Lower leg skin (tissue), 4 donors: Measurements from ENCODE around the gene PYCARD. TPM values are rescaled to one million over a fixed set of nuclear protein-coding genes. Genes with fewer than 3 reads are reported as not detected.

Experiments used
- DNase-seq, 2 donors: peaks; one replicate each; pipeline ENCODE4 v3.0.0-alpha.2; 2019; ENCODE audit warnings: low spot score in 2 of 2
- H3K4me3 ChIP-seq: fragments of 200-600 bp; sonication (generic); 2 replicates; pipeline ENCODE4 v1.5.1; 2017; ENCODE audit warnings: mild to moderate bottlenecking, low read depth; ENCODE audit not compliant: poor library complexity, severe bottlenecking
- POLR2A ChIP-seq, 2 donors: fragments of 450-650 bp; IDR thresholded peaks; one replicate each; pipeline ENCODE4 v1.6.1; 2016 to 2017; ENCODE audit warnings: antibody characterized with exemption in 2 of 2, mild to moderate bottlenecking in 1 of 2, moderate library complexity in 1 of 2
- WGBS, 2 donors: methylation state at CpG; one replicate each; pipeline ENCODE4 v1.1.5; 2018; 5-methylcytosine and 5-hydroxymethylcytosine counted together
- intact Hi-C: fragments of 100-400 bp; cut with DNase I; formaldehyde crosslinking; loops from one replicate; pipeline ENCODE4 v1.15.0; 2023; ENCODE audit warnings: low total_unique reads
- total RNA-seq, 4 donors: library from RNA; depleted of rRNA; stranded (reverse); fragments of >200 nt; gene quantifications; one replicate each; pipeline ENCODE4 v1.1.0, GENCODE V29; 2016
- TF ChIP-seq, protein P1 (sequence below), 3 donors: fragments of 450-650 bp; IDR thresholded peaks; one replicate each; pipeline ENCODE4 v1.5.1; 2016; ENCODE audit warnings: antibody characterized with exemption in 3 of 3, mild to moderate bottlenecking in 3 of 3, moderate library complexity in 2 of 3

Gene PYCARD
- total RNA-seq, 4 donors from 2014 or later = 87.5 to 140 (median 122) TPM

DNA sequence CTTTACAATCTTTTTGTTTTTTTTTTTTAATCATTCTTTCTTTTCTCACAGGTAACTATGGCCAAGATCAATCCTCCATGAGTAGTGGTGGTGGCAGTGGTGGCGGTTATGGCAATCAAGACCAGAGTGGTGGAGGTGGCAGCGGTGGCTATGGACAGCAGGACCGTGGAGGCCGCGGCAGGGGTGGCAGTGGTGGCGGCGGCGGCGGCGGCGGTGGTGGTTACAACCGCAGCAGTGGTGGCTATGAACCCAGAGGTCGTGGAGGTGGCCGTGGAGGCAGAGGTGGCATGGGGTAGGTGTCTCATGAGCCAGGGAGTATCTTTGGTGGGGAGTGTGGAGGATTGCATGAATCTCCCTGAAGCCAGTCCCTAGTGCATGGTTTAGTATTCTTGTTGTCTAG lies 17.7 kb downstream of the PYCARD start:
- 91 to 95% methylated on average over 14 of the region's 14 CpGs for WGBS, 2 donors
- no peak for DNase-seq
- intact Hi-C loops = no loop called here
- H3K4me3 ChIP-seq = no peak overlapping the region
- TF ChIP-seq, protein P1, sequence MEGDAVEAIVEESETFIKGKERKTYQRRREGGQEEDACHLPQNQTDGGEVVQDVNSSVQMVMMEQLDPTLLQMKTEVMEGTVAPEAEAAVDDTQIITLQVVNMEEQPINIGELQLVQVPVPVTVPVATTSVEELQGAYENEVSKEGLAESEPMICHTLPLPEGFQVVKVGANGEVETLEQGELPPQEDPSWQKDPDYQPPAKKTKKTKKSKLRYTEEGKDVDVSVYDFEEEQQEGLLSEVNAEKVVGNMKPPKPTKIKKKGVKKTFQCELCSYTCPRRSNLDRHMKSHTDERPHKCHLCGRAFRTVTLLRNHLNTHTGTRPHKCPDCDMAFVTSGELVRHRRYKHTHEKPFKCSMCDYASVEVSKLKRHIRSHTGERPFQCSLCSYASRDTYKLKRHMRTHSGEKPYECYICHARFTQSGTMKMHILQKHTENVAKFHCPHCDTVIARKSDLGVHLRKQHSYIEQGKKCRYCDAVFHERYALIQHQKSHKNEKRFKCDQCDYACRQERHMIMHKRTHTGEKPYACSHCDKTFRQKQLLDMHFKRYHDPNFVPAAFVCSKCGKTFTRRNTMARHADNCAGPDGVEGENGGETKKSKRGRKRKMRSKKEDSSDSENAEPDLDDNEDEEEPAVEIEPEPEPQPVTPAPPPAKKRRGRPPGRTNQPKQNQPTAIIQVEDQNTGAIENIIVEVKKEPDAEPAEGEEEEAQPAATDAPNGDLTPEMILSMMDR (IDR thresholded peaks at IDR 0.05) = no peak
- TF ChIP-seq POLR2A (IDR thresholded peaks at IDR 0.05) = no peak

DNA sequence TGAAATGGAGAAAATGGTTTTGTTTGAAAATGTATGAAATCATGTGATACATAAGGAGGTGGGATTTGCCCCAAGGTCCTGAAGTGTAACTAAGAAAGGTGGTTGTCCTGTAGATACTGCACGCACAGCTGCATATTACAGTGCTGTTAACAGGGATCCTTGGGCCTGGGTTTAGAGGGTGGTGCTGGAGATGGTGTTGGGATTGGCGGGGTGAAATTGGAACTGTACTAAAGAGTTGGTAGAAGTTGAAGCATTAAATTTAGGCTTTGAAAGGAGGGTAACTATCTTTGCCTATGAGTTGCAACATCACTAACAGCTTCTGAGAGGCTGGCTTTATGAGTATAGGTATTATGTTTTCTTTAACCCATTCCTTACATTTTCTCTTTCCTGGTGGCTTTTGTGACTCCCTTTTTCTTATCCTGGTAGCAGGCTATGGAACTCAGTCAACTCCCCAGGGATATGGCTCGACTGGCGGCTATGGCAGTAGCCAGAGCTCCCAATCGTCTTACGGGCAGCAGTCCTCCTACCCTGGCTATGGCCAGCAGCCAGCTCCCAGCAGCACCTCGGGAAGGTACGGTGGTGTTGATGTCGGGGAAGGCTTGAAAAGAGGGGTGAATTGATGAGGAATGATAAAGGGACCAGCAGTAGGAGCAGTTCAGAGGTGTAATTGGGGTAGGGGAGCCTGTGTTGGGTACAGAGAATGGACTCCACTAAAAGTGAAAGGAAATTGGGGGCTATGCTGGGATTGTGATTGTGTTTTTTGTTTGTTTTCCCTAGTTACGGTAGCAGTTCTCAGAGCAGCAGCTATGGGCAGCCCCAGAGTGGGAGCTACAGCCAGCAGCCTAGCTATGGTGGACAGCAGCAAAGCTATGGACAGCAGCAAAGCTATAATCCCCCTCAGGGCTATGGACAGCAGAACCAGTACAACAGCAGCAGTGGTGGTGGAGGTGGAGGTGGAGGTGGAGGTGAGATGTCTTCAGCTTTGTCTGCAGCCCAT lies 18.8 kb downstream of the PYCARD start:
- no peak for DNase-seq
- WGBS, 2 donors = 71 to 77% methylated on average over 10 of the region's 10 CpGs
- intact Hi-C loops = no loop called here
- TF ChIP-seq, protein P1 (IDR thresholded peaks at IDR 0.05) = no peak
- no peak for TF ChIP-seq POLR2A (IDR thresholded peaks at IDR 0.05)
- H3K4me3 ChIP-seq = no peak overlapping the region

DNA sequence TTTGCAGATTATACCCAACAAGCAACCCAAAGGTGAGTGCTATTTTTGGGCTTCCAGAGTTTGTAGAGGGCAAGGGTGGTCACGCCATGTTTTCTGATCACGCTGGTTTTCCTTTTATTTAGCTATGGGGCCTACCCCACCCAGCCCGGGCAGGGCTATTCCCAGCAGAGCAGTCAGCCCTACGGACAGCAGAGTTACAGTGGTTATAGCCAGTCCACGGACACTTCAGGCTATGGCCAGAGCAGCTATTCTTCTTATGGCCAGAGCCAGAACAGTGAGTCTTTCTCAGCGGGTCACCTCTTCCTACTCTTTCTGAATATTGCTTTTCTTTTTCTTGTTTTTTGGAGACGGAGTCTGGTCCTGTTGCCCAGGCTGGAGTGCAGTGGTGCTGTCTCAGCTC lies 20.2 kb downstream of the PYCARD start:
- TF ChIP-seq POLR2A (IDR thresholded peaks at IDR 0.05) = no peak
- TF ChIP-seq, protein P1 (IDR thresholded peaks at IDR 0.05) = no peak
- WGBS, 2 donors = 27 to 32% methylated on average over 7 of the region's 7 CpGs
- DNase-seq = no peak
- no peak overlapping the region for H3K4me3 ChIP-seq
- intact Hi-C loops = no loop called here

DNA sequence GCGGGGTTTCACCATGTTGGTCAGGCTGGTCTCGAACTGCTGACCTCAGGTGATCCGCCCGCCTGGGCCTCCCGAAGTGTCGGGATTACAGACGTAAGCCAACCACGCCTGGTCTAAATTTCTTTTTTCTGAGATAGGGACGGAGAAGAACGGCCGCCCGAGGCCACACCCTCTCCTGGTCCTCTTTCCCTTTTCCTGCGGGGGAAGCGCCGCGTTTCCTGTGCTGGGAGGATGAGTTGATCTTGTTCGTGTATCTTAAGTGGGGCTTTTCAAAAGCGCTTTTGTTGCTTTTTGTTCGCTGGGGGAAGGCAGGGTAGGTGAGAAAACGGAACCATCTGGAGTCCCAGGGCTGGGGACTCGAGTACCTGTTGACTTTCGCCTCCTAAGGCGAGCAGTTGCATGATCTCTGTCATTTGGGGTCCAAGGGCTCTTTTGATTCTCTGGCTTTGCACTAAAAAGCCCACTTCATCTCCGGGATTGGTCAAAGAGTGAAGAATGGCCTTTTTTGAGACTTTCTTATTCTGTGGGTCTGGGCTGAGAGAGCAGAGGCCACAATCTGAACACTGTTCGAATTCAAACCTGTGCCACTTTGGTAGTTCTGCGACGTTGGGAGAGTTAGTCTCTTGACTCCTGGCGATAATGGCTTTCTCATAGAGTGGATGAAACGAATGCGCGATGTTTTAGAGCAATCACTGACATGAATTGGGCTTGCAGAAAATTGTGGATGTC lies 21.3 kb downstream of the PYCARD start:
- TF ChIP-seq POLR2A (IDR thresholded peaks at IDR 0.05) = no peak
- TF ChIP-seq, protein P1 (IDR thresholded peaks at IDR 0.05) = no peak
- peak overlapping the region; percentile 82 for H3K4me3 ChIP-seq
- 5 to 6% methylated on average over 31 of the region's 31 CpGs for WGBS, 2 donors
- intact Hi-C loops = no loop called here
- DNase-seq = peak; percentile 48 to 89

DNA sequence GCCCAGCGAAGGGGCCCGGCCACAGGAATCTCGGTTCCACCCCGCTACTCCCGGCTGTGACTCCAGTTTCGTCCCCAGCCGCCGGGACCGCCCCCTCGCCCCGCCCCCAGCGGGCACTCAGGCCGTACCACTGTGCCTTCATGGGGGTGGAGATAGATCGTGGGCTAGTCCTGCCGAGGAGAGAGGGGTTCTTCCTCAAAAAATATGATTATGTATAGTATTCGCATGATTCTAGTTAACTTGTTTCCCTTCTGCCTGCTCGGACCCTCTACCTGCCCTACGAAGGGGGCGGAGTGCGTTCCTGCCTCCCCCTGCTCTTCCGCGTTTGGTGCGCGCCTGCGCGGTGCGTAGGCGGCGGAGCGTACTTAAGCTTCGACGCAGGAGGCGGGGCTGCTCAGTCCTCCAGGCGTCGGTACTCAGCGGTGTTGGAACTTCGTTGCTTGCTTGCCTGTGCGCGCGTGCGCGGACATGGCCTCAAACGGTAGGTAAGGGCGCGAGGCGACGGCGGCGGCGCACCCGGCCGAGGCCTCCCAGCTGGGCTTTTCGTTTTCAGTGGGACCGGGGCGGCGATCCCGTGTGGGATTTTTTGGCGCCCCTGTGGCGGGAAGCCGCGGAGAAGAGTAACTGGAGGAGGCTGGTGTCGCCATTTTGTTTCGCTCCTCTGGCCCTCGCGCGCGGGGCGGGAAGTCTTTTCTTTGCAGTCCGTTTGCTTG lies 22.7 kb downstream of the PYCARD start, which contains the start of gene FUS:
FUS (plus strand) TSS at position 393 of the 713 bp plus-strand sequence; CDS start at position 469, 76 bp downstream.
- TF ChIP-seq POLR2A (IDR thresholded peaks at IDR 0.05) = peak in 1 of 2 donors; percentile 100
- TF ChIP-seq, protein P1 (IDR thresholded peaks at IDR 0.05) = no peak
- H3K4me3 ChIP-seq = peak within 1 kb of the TSS; percentile 82
- intact Hi-C loops = loop anchor here (10.0 kb wide), 1 partner anchor 265 kb away; the partner anchor contains the start of gene ZNF843
- WGBS, 2 donors = 0% methylated on average over 40 to 69 of the region's 69 CpGs
- DNase-seq = peak; percentile 88 to 98
